ENCODE measurements around the gene RTN4R. TPM values are rescaled to one million over a fixed set of nuclear protein-coding genes. Genes with fewer than 3 reads are reported as not detected.

The RTN4R gene
- total and polyA plus RNA-seq, 2 donors (not counting 1 experiment from before 2014, with no cell fraction given): 0.42 to 0.79 TPM

GRCh38 chr22:20236052-20236717 is 31.9 kb downstream of the RTN4R start:
- intact Hi-C loops (cut with micrococcal nuclease): no loop called here
- H3K9me3 Mint-ChIP-seq (ENCODE audit: insufficient read depth): no peaks in the 10 kb centered on the region
- Histone ChIP-seq H2AFZ (ENCODE audit: insufficient read depth, low read depth, low read length, poor library complexity, severe bottlenecking) (no peak overlapping the region), H3K79me2 (ENCODE audit: control insufficient read depth, insufficient read depth, low read length) (no peaks in the 10 kb centered on the region), H3K36me3 (replicated peaks in 1 of 2; ENCODE audit: control extremely low read depth in 1 of 2, control insufficient read depth in 1 of 2, extremely low read depth in 1 of 2, insufficient read depth in 2 of 2, low read length in 1 of 2) (no peaks in the 10 kb centered on the region), H3K4me1 (ENCODE audit: control insufficient read depth in 2 of 2, insufficient read depth in 2 of 2, low read length in 2 of 2) (peaks cover 19 to 31% of the 10 kb centered on the region in 2 donors), H4K20me1 (ENCODE audit: control insufficient read depth, insufficient read depth, low read length, poor library complexity, severe bottlenecking) (no peaks in the 10 kb centered on the region), H3K4me2 (replicated peaks; ENCODE audit: low read depth, low read length, poor library complexity, severe bottlenecking) (no peak overlapping the region), H3K9me3 (ENCODE audit: control extremely low read depth in 1 of 3, control insufficient read depth in 2 of 3, insufficient read depth in 1 of 3, low read length in 2 of 3) (no peaks in the 10 kb centered on the region), H3K27ac (ENCODE audit: low read length in 2 of 2) (no peak overlapping the region), H3K27me3 (replicated peaks in 1 of 4; ENCODE audit: control extremely low read depth in 1 of 4, control insufficient read depth in 3 of 4, insufficient read depth in 4 of 4, low read length in 3 of 4) (peaks cover 0 to 2% (median 0%) of the 10 kb centered on the region in 4 experiments), H3K9ac (ENCODE audit: low read length) (no peak overlapping the region), H3K4me3 (ENCODE audit: control extremely low read depth in 1 of 5, extremely low read depth in 1 of 5, insufficient read depth in 1 of 5, low read depth in 2 of 5, low read length in 4 of 5) (no peak overlapping the region)
- no peak overlapping the region for H3K27ac Mint-ChIP-seq
- POLR2A ChIA-PET: no interaction called here
- DNase-seq (no peak), ATAC-seq (ENCODE audit: low read depth) (no peak)
- no peaks in the 10 kb centered on the region for H3K27me3 Mint-ChIP-seq
- H3K4me3 Mint-ChIP-seq: no peak overlapping the region
- no peak for TF ChIP-seq EZH2 (IDR thresholded peaks at IDR 0.05; ENCODE audit: borderline replicate concordance, insufficient read depth, low read depth, low read length, poor library complexity, severe bottlenecking)
- TF ChIP-seq, protein P1, sequence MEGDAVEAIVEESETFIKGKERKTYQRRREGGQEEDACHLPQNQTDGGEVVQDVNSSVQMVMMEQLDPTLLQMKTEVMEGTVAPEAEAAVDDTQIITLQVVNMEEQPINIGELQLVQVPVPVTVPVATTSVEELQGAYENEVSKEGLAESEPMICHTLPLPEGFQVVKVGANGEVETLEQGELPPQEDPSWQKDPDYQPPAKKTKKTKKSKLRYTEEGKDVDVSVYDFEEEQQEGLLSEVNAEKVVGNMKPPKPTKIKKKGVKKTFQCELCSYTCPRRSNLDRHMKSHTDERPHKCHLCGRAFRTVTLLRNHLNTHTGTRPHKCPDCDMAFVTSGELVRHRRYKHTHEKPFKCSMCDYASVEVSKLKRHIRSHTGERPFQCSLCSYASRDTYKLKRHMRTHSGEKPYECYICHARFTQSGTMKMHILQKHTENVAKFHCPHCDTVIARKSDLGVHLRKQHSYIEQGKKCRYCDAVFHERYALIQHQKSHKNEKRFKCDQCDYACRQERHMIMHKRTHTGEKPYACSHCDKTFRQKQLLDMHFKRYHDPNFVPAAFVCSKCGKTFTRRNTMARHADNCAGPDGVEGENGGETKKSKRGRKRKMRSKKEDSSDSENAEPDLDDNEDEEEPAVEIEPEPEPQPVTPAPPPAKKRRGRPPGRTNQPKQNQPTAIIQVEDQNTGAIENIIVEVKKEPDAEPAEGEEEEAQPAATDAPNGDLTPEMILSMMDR (IDR thresholded peaks at IDR 0.05): no peak
- WGBS (ENCODE audit: insufficient coverage): 48% methylated on average over 10 of the region's 11 CpGs
- CTCF ChIA-PET: interaction anchor here (1.2 kb wide), 1 partner anchor 23 kb away, joined by 3 read pairs; no protein-coding TSS in a partner anchor
- H3K4me1 Mint-ChIP-seq: peaks cover 16% of the 10 kb centered on the region

- Histone ChIP-seq H3K27ac (ENCODE audit: low read length in 2 of 2) (no peak overlapping the region), H3K79me2 (ENCODE audit: control insufficient read depth, insufficient read depth, low read length) (no peaks in the 10 kb centered on the region), H4K20me1 (ENCODE audit: control insufficient read depth, insufficient read depth, low read length, poor library complexity, severe bottlenecking) (no peaks in the 10 kb centered on the region), H3K4me1 (ENCODE audit: control insufficient read depth in 2 of 2, insufficient read depth in 2 of 2, low read length in 2 of 2) (peaks cover 19 to 31% of the 10 kb centered on the region in 2 donors), H3K27me3 (replicated peaks in 1 of 4; ENCODE audit: control extremely low read depth in 1 of 4, control insufficient read depth in 3 of 4, insufficient read depth in 4 of 4, low read length in 3 of 4) (peaks cover 0 to 2% (median 0%) of the 10 kb centered on the region in 4 experiments), H3K9me3 (ENCODE audit: control extremely low read depth in 1 of 3, control insufficient read depth in 2 of 3, insufficient read depth in 1 of 3, low read length in 2 of 3) (no peaks in the 10 kb centered on the region), H3K9ac (ENCODE audit: low read length) (no peak overlapping the region), H3K4me2 (replicated peaks; ENCODE audit: low read depth, low read length, poor library complexity, severe bottlenecking) (no peak overlapping the region), H2AFZ (ENCODE audit: insufficient read depth, low read depth, low read length, poor library complexity, severe bottlenecking) (no peak overlapping the region), H3K36me3 (replicated peaks in 1 of 2; ENCODE audit: control extremely low read depth in 1 of 2, control insufficient read depth in 1 of 2, extremely low read depth in 1 of 2, insufficient read depth in 2 of 2, low read length in 1 of 2) (no peaks in the 10 kb centered on the region), H3K4me3 (ENCODE audit: control extremely low read depth in 1 of 5, extremely low read depth in 1 of 5, insufficient read depth in 1 of 5, low read depth in 2 of 5, low read length in 4 of 5) (no peak overlapping the region)
- POLR2A ChIA-PET: no interaction called here
- H3K27me3 Mint-ChIP-seq: no peaks in the 10 kb centered on the region
- ATAC-seq (ENCODE audit: low read depth): no peak
- H3K4me3 Mint-ChIP-seq: no peak overlapping the region
- WGBS (ENCODE audit: insufficient coverage): 89% methylated on average over 24 of the region's 24 CpGs
- intact Hi-C loops (cut with micrococcal nuclease): no loop called here
- DNase-seq: no peak
- no peak overlapping the region for H3K27ac Mint-ChIP-seq
- no peak for TF ChIP-seq EZH2 (IDR thresholded peaks at IDR 0.05; ENCODE audit: borderline replicate concordance, insufficient read depth, low read depth, low read length, poor library complexity, severe bottlenecking)
- TF ChIP-seq, protein P1 (IDR thresholded peaks at IDR 0.05): no peak
- peaks cover 16% of the 10 kb centered on the region for H3K4me1 Mint-ChIP-seq
- CTCF ChIA-PET: no interaction called here
- no peaks in the 10 kb centered on the region for H3K9me3 Mint-ChIP-seq (ENCODE audit: insufficient read depth)
Observed at GRCh38 chr22:20235389-20235991, 32.6 kb downstream of the RTN4R start.
